PC-9 (cell line): ENCODE results near the gene SRP14. TPM values are rescaled to one million over a fixed set of nuclear protein-coding genes. Genes with fewer than 3 reads are reported as not detected.

Experiments used
- BruUV-seq: library from RNA; stranded (reverse); fragments of 400-500 nt; replicated peaks from 2 replicates; lab custom pipeline; 2021; lab: Mats Ljungman, UMichigan
- CTCF ChIA-PET: fragments of 300-600 bp; sonication (Branson Sonifier 250); formaldehyde crosslinking; loops from one replicate; lab custom pipeline; 2022; ENCODE audit warnings: antibody characterized with exemption; lab: Charles Lee
- POLR2A ChIA-PET: fragments of 300-600 bp; sonication (Branson Sonifier 250); formaldehyde crosslinking; loops from one replicate; lab custom pipeline; 2022; ENCODE audit warnings: antibody characterized with exemption; ENCODE audit not compliant: unreplicated experiment; lab: Charles Lee
- DNase-seq, 2 experiments: peaks; one replicate each; pipeline versions ENCODE4 v3.0.0 to v3.0.0-alpha.2; 2015 to 2022; ENCODE audit warnings: mixed read lengths in 1 of 2
- H2AFZ ChIP-seq: fragments of 200-600 bp; sonication (generic); 2 replicates; pipeline ENCODE4 v1.8.1; 2017; ENCODE audit warnings: antibody characterized with exemption
- H3F3A ChIP-seq: fragments of 200-600 bp; sonication (generic); 2 replicates; pipeline ENCODE4 v1.8.1; 2017; ENCODE audit warnings: antibody characterized with exemption, mild to moderate bottlenecking, low read depth; ENCODE audit not compliant: insufficient read depth
- H3K27ac ChIP-seq: fragments of 200-600 bp; sonication (generic); 2 replicates; pipeline ENCODE4 v1.6.1; 2016; ENCODE audit warnings: mixed run types
- H3K27me3 ChIP-seq: fragments of 200-600 bp; sonication (generic); 2 replicates; pipeline ENCODE4 v1.6.1; 2016; ENCODE audit warnings: low read depth, mixed run types; ENCODE audit not compliant: insufficient read depth
- H3K36me3 ChIP-seq: fragments of 200-600 bp; sonication (generic); 2 replicates; pipeline ENCODE4 v1.6.1; 2016; ENCODE audit warnings: low read depth, mixed run types
- H3K4me1 ChIP-seq: fragments of 200-600 bp; sonication (generic); replicated peaks from 2 replicates; pipeline ENCODE4 v1.6.1; 2016; ENCODE audit warnings: mixed run types; ENCODE audit not compliant: insufficient read depth
- H3K4me2 ChIP-seq: fragments of 200-600 bp; sonication (generic); 2 replicates; pipeline ENCODE4 v1.6.1; 2017; ENCODE audit warnings: mixed run types
- H3K4me3 ChIP-seq: fragments of 200-600 bp; sonication (generic); 2 replicates; pipeline ENCODE4 v1.6.1; 2016; ENCODE audit warnings: mixed run types
- H3K79me2 ChIP-seq: fragments of 200-600 bp; sonication (generic); 2 replicates; pipeline ENCODE4 v1.6.1; 2017; ENCODE audit warnings: low read depth, mixed run types
- H3K9me2 ChIP-seq: fragments of 200-600 bp; sonication (generic); 2 replicates; pipeline ENCODE4 v1.8.1; 2017; ENCODE audit warnings: mild to moderate bottlenecking; ENCODE audit not compliant: insufficient read depth
- H3K9me3 ChIP-seq: fragments of 200-600 bp; sonication (generic); 2 replicates; pipeline ENCODE4 v1.8.1; 2016; ENCODE audit warnings: low read depth; ENCODE audit not compliant: insufficient read depth
- H4K20me1 ChIP-seq: fragments of 200-600 bp; sonication (generic); 2 replicates; pipeline ENCODE4 v1.8.1; 2017; ENCODE audit not compliant: insufficient read depth
- CTCF ChIP-seq: fragments of 200-600 bp; sonication (generic); conservative IDR thresholded peaks from 2 replicates; pipeline ENCODE4 v1.6.1; 2017; ENCODE audit warnings: mixed run types, antibody characterized with exemption, mild to moderate bottlenecking, moderate library complexity
- EZH2 ChIP-seq: fragments of 200-600 bp; sonication (generic); IDR thresholded peaks from 2 replicates; pipeline ENCODE4 v1.8.0; 2017; ENCODE audit warnings: antibody characterized with exemption, low read depth
- intact Hi-C: fragments of 100-400 bp; cut with micrococcal nuclease; formaldehyde crosslinking; loops from one replicate; pipeline ENCODE4 v1.10.0; 2022; ENCODE audit not compliant: unreplicated experiment
- total RNA-seq: library from RNA; stranded (reverse); gene quantifications from 2 replicates; pipeline ENCODE4 v1.2.3, GENCODE V29; 2021

SRP14 gene
- total RNA-seq, 1 experiment from 2014 or later, result 196 TPM

GRCh38 chr15:40072216-40072990, 33.4 kb upstream of the SRP14 start:
- Histone ChIP-seq H2AFZ (no peak overlapping the region), H3F3A (no peaks in the 10 kb centered on the region), H4K20me1 (no peaks in the 10 kb centered on the region), H3K36me3 (no peaks in the 10 kb centered on the region), H3K9me2 (no peaks in the 10 kb centered on the region), H3K27ac (no peak overlapping the region), H3K79me2 (no peaks in the 10 kb centered on the region), H3K4me1 (peaks cover 39% of the 10 kb centered on the region), H3K27me3 (no peaks in the 10 kb centered on the region), H3K4me2 (no peak overlapping the region), H3K4me3 (no peak overlapping the region), H3K9me3 (no peaks in the 10 kb centered on the region)
- intact Hi-C loops, result no loop called here
- ChIA-PET CTCF (no interaction called here), POLR2A (no interaction called here)
- BruUV-seq, result no TSS peak
- no peak for DNase-seq
- no peak for TF ChIP-seq CTCF
- TF ChIP-seq EZH2, result no peak

GRCh38 chr15:40070608-40071218, 31.7 kb upstream of the SRP14 start:
- Histone ChIP-seq H4K20me1 (no peaks in the 10 kb centered on the region), H3K4me2 (no peak overlapping the region), H2AFZ (no peak overlapping the region), H3K36me3 (no peaks in the 10 kb centered on the region), H3K9me2 (no peaks in the 10 kb centered on the region), H3K9me3 (no peaks in the 10 kb centered on the region), H3K4me3 (no peak overlapping the region), H3K27me3 (no peaks in the 10 kb centered on the region), H3K4me1 (peaks cover 50% of the 10 kb centered on the region), H3K79me2 (no peaks in the 10 kb centered on the region), H3K27ac (no peak overlapping the region), H3F3A (no peaks in the 10 kb centered on the region)
- ChIA-PET CTCF (interaction anchor here (0.5 kb wide), 1 partner anchor 519 kb away, joined by 4 read pairs; no protein-coding TSS in a partner anchor), POLR2A (interaction anchor here (0.6 kb wide), 1 partner anchor 14 kb away, joined by 4 read pairs; no protein-coding TSS in a partner anchor)
- BruUV-seq, result no TSS peak
- DNase-seq, result no peak
- TF ChIP-seq CTCF (no peak), EZH2 (no peak)
- intact Hi-C loops, result no loop called here

GRCh38 chr15:40070166-40070557, 31.2 kb upstream of the SRP14 start:
- intact Hi-C loops, result no loop called here
- Histone ChIP-seq H3K4me1 (peaks cover 45% of the 10 kb centered on the region), H3K27me3 (no peaks in the 10 kb centered on the region), H3F3A (no peaks in the 10 kb centered on the region), H4K20me1 (no peaks in the 10 kb centered on the region), H3K79me2 (no peaks in the 10 kb centered on the region), H3K27ac (no peak overlapping the region), H3K9me2 (no peaks in the 10 kb centered on the region), H3K4me2 (no peak overlapping the region), H3K9me3 (no peaks in the 10 kb centered on the region), H2AFZ (no peak overlapping the region), H3K36me3 (no peaks in the 10 kb centered on the region), H3K4me3 (no peak overlapping the region)
- ChIA-PET POLR2A (interaction anchor here (0.6 kb wide), 1 partner anchor 14 kb away, joined by 4 read pairs; no protein-coding TSS in a partner anchor), CTCF (interaction anchor here (0.5 kb wide), 1 partner anchor 519 kb away, joined by 4 read pairs; no protein-coding TSS in a partner anchor)
- no peak for TF ChIP-seq EZH2
- no peak for TF ChIP-seq CTCF
- DNase-seq, result no peak
- BruUV-seq, result no TSS peak
